Measurements from ENCODE around the gene GOLGA8B. TPM values are rescaled to one million over a fixed set of nuclear protein-coding genes. Genes with fewer than 3 reads are reported as not detected.
"Not testable (repeated sequence)": the region's sequence is repeated elsewhere in the genome, so short reads cannot be mapped to it uniquely, and the experiment has no call there.

GOLGA8B gene
- total RNA-seq, 1 experiment from 2014 or later, result 51.0 TPM

DNA sequence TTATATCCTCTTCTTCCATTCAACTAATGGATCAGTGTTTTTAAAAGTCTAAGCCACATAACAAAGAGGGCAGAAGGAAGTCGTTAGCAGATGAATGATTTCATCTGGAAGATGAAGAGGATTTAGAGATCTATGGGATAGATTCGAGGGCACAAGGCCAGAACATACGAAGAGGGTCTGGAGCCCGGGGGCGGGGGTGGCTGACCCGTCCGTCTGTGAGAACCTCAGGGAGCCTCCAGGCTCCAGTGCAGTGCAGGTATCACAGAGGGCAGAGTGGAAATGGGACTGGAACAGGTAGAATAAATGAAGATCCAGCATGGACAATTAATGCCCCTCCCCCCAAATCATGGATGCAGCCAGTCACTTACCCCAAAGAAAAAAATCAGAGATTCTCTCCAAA, 1.5 kb upstream of the GOLGA8B start:
- Histone ChIP-seq H3K9ac (ENCODE audit: low read length) (no peak overlapping the region), H2AFZ (ENCODE audit: low read length) (no peak overlapping the region), H3K27ac (ENCODE audit: low read length) (no peak overlapping the region), H3K27me3 (ENCODE audit: low read length) (no peaks in the 10 kb centered on the region), H3K36me3 (ENCODE audit: low read depth, low read length) (no peaks in the 10 kb centered on the region), H3K79me2 (ENCODE audit: low read length) (peaks cover 46% of the 10 kb centered on the region), H3K4me2 (ENCODE audit: low read length) (no peak overlapping the region), H3K9me3 (ENCODE audit: low read length) (no peaks in the 10 kb centered on the region), H4K20me1 (ENCODE audit: low read length) (no peaks in the 10 kb centered on the region), H3K4me1 (ENCODE audit: insufficient read depth, low read length) (peaks cover 16% of the 10 kb centered on the region; the same call in 1 of the 2 replicates), H3K4me3 (ENCODE audit: low read length) (no peak overlapping the region), H3F3A (ENCODE audit: low read length, unreplicated experiment) (no peaks in the 10 kb centered on the region), H3K9me2 (replicated peaks; ENCODE audit: low read length) (no peaks in the 10 kb centered on the region)
- TF ChIP-seq EZH2phosphoT487 (IDR thresholded peaks at IDR 0.05; ENCODE audit: borderline replicate concordance, low read length) (no peak), EZH2 (IDR thresholded peaks at IDR 0.05; ENCODE audit: low read length, unreplicated experiment) (no peak)
- no peak for DNase-seq
- BruUV-seq (replicated peaks), result TSS peak; percentile 21
- CTCF ChIA-PET, result no interaction called here
- intact Hi-C loops (cut with micrococcal nuclease), result no loop called here
- POLR2A ChIA-PET (ENCODE audit: unreplicated experiment), result no interaction called here
- no peak for ATAC-seq

DNA sequence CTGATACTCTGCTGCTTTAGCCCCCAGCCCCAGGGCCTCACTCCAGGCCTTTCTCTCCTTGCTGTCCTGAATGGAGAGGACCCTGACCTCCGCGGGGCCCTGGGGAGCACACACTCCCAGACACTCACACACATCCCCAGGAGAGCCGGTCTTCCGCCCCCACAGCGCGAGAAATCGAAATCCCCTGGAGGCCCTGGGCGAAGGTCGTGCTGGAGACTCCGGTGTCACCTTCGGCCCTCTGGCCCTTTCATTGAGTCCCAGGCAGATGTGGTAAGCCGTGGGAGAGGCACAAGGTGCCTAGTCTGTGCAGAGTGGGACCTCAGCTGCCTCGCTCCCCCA, 848 bp upstream of the GOLGA8B start:
- TF ChIP-seq, protein P1, sequence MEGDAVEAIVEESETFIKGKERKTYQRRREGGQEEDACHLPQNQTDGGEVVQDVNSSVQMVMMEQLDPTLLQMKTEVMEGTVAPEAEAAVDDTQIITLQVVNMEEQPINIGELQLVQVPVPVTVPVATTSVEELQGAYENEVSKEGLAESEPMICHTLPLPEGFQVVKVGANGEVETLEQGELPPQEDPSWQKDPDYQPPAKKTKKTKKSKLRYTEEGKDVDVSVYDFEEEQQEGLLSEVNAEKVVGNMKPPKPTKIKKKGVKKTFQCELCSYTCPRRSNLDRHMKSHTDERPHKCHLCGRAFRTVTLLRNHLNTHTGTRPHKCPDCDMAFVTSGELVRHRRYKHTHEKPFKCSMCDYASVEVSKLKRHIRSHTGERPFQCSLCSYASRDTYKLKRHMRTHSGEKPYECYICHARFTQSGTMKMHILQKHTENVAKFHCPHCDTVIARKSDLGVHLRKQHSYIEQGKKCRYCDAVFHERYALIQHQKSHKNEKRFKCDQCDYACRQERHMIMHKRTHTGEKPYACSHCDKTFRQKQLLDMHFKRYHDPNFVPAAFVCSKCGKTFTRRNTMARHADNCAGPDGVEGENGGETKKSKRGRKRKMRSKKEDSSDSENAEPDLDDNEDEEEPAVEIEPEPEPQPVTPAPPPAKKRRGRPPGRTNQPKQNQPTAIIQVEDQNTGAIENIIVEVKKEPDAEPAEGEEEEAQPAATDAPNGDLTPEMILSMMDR (conservative IDR thresholded peaks at IDR 0.05; ENCODE audit: low read depth, low read length), result no peak
- TF ChIP-seq EZH2phosphoT487 (IDR thresholded peaks at IDR 0.05; ENCODE audit: borderline replicate concordance, low read length), result no peak
- TF ChIP-seq EZH2 (IDR thresholded peaks at IDR 0.05; ENCODE audit: low read length, unreplicated experiment), result no peak
- Histone ChIP-seq H3K9me3 (ENCODE audit: low read length) (no peaks in the 10 kb centered on the region), H3K9me2 (replicated peaks; ENCODE audit: low read length) (no peaks in the 10 kb centered on the region), H3K36me3 (ENCODE audit: low read depth, low read length) (no peaks in the 10 kb centered on the region), H3K4me3 (ENCODE audit: low read length) (peak overlapping the region; percentile 97), H3K27me3 (ENCODE audit: low read length) (no peaks in the 10 kb centered on the region), H3K27ac (ENCODE audit: low read length) (no peak overlapping the region), H3K9ac (ENCODE audit: low read length) (peak overlapping the region; percentile 84), H3K4me1 (ENCODE audit: insufficient read depth, low read length) (peaks cover 16% of the 10 kb centered on the region; the same call in 1 of the 2 replicates), H3K79me2 (ENCODE audit: low read length) (peaks cover 53% of the 10 kb centered on the region), H3F3A (ENCODE audit: low read length, unreplicated experiment) (no peaks in the 10 kb centered on the region), H2AFZ (ENCODE audit: low read length) (peak overlapping the region; percentile 98), H3K4me2 (ENCODE audit: low read length) (peak overlapping the region; percentile 98), H4K20me1 (ENCODE audit: low read length) (no peaks in the 10 kb centered on the region)
- CTCF ChIA-PET, result no interaction called here
- BruUV-seq (replicated peaks), result no TSS peak
- intact Hi-C loops (cut with micrococcal nuclease), result no loop called here
- ATAC-seq (no peak), DNase-seq (no peak)
- POLR2A ChIA-PET (ENCODE audit: unreplicated experiment), result interaction anchor here (0.6 kb wide), 1 partner anchor 273 kb away, joined by 3 read pairs; no protein-coding TSS in a partner anchor

- H3K27ac ChIP-seq (ENCODE audit: low read length), result no peak overlapping the region
- H3K36me3 ChIP-seq (ENCODE audit: low read depth, low read length), result no peaks in the 10 kb centered on the region
- peak overlapping the region; percentile 98 for H3K4me2 ChIP-seq (ENCODE audit: low read length)
- peak overlapping the region; percentile 84 for H3K9ac ChIP-seq (ENCODE audit: low read length)
- intact Hi-C loops (cut with micrococcal nuclease), result no loop called here
- peak overlapping the region; percentile 97 for H3K4me3 ChIP-seq (ENCODE audit: low read length)
- H2AFZ ChIP-seq (ENCODE audit: low read length), result peak overlapping the region; percentile 98
- TF ChIP-seq, protein P1 (conservative IDR thresholded peaks at IDR 0.05; ENCODE audit: low read depth, low read length), result no peak
- no peak for TF ChIP-seq EZH2phosphoT487 (IDR thresholded peaks at IDR 0.05; ENCODE audit: borderline replicate concordance, low read length)
- TF ChIP-seq EZH2 (IDR thresholded peaks at IDR 0.05; ENCODE audit: low read length, unreplicated experiment), result no peak
- H3K79me2 ChIP-seq (ENCODE audit: low read length), result peaks cover 68% of the 10 kb centered on the region
- H3K9me2 ChIP-seq (replicated peaks; ENCODE audit: low read length), result no peaks in the 10 kb centered on the region
- no peaks in the 10 kb centered on the region for H4K20me1 ChIP-seq (ENCODE audit: low read length)
- peaks cover 16% of the 10 kb centered on the region; the same call in 1 of the 2 replicates for H3K4me1 ChIP-seq (ENCODE audit: insufficient read depth, low read length)
- ATAC-seq, result peak; percentile 66
- TSS peak; percentile 21 for BruUV-seq (replicated peaks)
- H3F3A ChIP-seq (ENCODE audit: low read length, unreplicated experiment), result no peaks in the 10 kb centered on the region
- ChIA-PET POLR2A (ENCODE audit: unreplicated experiment) (no interaction called here), CTCF (no interaction called here)
- DNase-seq, result peak; percentile 54
- H3K27me3 ChIP-seq (ENCODE audit: low read length), result no peaks in the 10 kb centered on the region
- H3K9me3 ChIP-seq (ENCODE audit: low read length), result no peaks in the 10 kb centered on the region
Measured at GRCh38 chr15:34582461-34583371, 735 bp downstream of the GOLGA8B start.

DNA sequence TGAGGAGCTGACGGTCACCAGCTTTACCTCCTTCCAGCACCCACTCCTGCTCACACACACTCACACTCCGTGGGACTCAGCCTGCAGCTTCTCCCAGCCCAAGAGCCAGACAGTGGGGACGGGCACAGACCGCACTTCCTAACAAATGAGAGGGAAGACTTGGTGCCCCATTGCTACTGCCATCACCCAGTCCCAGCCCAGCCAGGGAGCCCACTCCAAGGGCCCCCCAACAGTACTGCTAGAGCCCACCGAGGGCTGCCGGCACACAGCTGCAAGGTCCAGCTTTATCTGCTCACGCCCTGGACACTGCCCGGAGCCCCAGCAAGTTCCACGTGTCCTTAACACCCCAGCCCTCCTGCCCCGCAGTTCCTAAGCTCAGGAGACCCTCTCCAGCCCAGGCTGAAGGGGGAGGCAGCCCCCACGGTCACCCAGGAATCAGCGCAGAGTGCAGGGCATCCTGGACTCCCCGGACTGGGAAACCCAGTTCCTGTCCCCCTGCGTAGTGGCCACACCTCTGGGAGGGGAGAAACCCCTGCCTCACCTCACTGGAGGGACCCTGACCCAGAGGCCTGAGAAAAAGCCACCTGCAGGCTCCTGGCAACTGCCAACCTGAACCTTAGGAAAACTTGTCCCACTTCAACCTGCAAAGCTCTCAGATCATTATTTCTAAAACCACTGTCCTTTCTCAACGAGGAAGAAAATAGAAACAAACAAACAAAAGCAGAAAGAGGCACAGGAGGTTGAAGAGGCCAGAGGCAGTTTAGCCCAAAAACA, 1.6 kb downstream of the GOLGA8B start:
- H3K27me3 ChIP-seq (ENCODE audit: low read length); DNase-seq; H3K9me2 ChIP-seq (replicated peaks; ENCODE audit: low read length); H4K20me1 ChIP-seq (ENCODE audit: low read length); CTCF ChIA-PET; POLR2A ChIA-PET (ENCODE audit: unreplicated experiment); ATAC-seq; BruUV-seq (replicated peaks); H3K9me3 ChIP-seq (ENCODE audit: low read length); H3K36me3 ChIP-seq (ENCODE audit: low read depth, low read length); H3K27ac ChIP-seq (ENCODE audit: low read length); intact Hi-C loops (cut with micrococcal nuclease); H3F3A ChIP-seq (ENCODE audit: low read length, unreplicated experiment): not testable (repeated sequence)
- peak overlapping the region; percentile 97 for H3K4me3 ChIP-seq (ENCODE audit: low read length)
- peak overlapping the region; percentile 84 for H3K9ac ChIP-seq (ENCODE audit: low read length)
- H3K79me2 ChIP-seq (ENCODE audit: low read length), result peaks cover 77% of the 10 kb centered on the region
- peak overlapping the region; percentile 98 for H2AFZ ChIP-seq (ENCODE audit: low read length)
- H3K4me1 ChIP-seq (ENCODE audit: insufficient read depth, low read length), result peaks cover 16% of the 10 kb centered on the region; the same call in 1 of the 2 replicates
- peak overlapping the region; percentile 98 for H3K4me2 ChIP-seq (ENCODE audit: low read length)
